Aorta (tissue), 5 donors: ENCODE results near the gene DNAJA4. TPM values are rescaled to one million over a fixed set of nuclear protein-coding genes. Genes with fewer than 3 reads are reported as not detected.

Experiments
- ATAC-seq: fragments of 200-7000 bp; cut with Tn5 transposase; one replicate; pipeline ENCODE4 v1.9.1; 2022; ENCODE audit warnings: moderate library complexity; ENCODE audit not compliant: low FRiP score
- DNase-seq, 2 donors: peaks; one replicate each; pipeline ENCODE4 v3.0.0-alpha.2; 2020
- H3K27ac ChIP-seq, 2 donors: one replicate each; pipeline ENCODE4 v1.5.1; 2013; ENCODE audit warnings: low read length in 2 of 2, mild to moderate bottlenecking in 2 of 2, moderate library complexity in 2 of 2, control low read depth in 1 of 2, inconsistent platforms in 1 of 2, low read depth in 1 of 2
- H3K27me3 ChIP-seq, 2 donors: one replicate each; pipeline ENCODE4 v1.6.1; 2013; ENCODE audit warnings: control low read depth in 1 of 2, low read length in 1 of 2, mild to moderate bottlenecking in 1 of 2, moderate library complexity in 1 of 2; ENCODE audit not compliant: insufficient read depth in 2 of 2, control insufficient read depth in 1 of 2
- H3K36me3 ChIP-seq, 2 donors: one replicate each; pipeline ENCODE4 v1.6.1; 2013; ENCODE audit warnings: control low read depth in 1 of 2, low read length in 1 of 2, mild to moderate bottlenecking in 1 of 2; ENCODE audit not compliant: insufficient read depth in 2 of 2, control insufficient read depth in 1 of 2
- H3K4me1 ChIP-seq, 2 donors: one replicate each; pipeline ENCODE4 v1.6.1; 2013; ENCODE audit warnings: low read length in 2 of 2, control low read depth in 1 of 2, mild to moderate bottlenecking in 1 of 2, moderate library complexity in 1 of 2; ENCODE audit not compliant: insufficient read depth in 2 of 2, control insufficient read depth in 1 of 2
- H3K4me3 ChIP-seq, 2 donors: one replicate each; pipeline ENCODE4 v1.5.1; 2013; ENCODE audit warnings: low read length in 2 of 2, control low read depth in 1 of 2, mild to moderate bottlenecking in 1 of 2
- H3K9me3 ChIP-seq: one replicate; pipeline ENCODE4 v1.6.1; 2013; ENCODE audit warnings: mild to moderate bottlenecking, low read length; ENCODE audit not compliant: control insufficient read depth
- WGBS, 2 donors: extraction: QIAGEN DNeasy Blood & Tissue Kit; methylation state at CpG; one replicate each; pipeline ENCODE4 v1.1.7; 2013; 5-methylcytosine and 5-hydroxymethylcytosine counted together
- intact Hi-C, 2 donors: fragments of 100-400 bp; cut with DNase I; formaldehyde crosslinking; loops; one replicate each; pipeline versions ENCODE4 v1.14.2 to v1.15.0; 2022
- polyA plus RNA-seq, 2 donors: library from polyadenylated mRNA; stranded (reverse); fragments of 200-250 nt; gene quantifications; one replicate each; pipeline ENCODE4 v1.2.3, GENCODE V29; 2013
- total RNA-seq, 2 donors: library from RNA; stranded (reverse); fragmentation: NEBNext Ultra II Directional; extraction: Animal tissue kit (Norgen Biotek cat#: 25700); gene quantifications; one replicate each; pipeline ENCODE4 v1.2.1, GENCODE V29; 2021
- donor health status: healthy with polysubstance abuse.
- donor health status: Bipolar disorder and iron deficiency.
- donor health status: DM: no; HTN: no; CAD: no.
- donor health status: DM: no; HTN: no; CAD: no.
- donor health status: DM: yes; HTN: yes; CAD: no.

DNAJA4 gene
- total and polyA plus RNA-seq, 4 donors = 12.0 to 53.0 (median 18.6) TPM

- WGBS, 2 donors = 51 to 53% methylated on average over 1 of the region's 1 CpG
- Histone ChIP-seq H3K4me1 (no peaks in the 10 kb centered on the region), H3K27ac (no peak overlapping the region), H3K9me3 (no peaks in the 10 kb centered on the region), H3K36me3 (no peaks in the 10 kb centered on the region), H3K27me3 (no peaks in the 10 kb centered on the region), H3K4me3 (no peak overlapping the region)
- intact Hi-C loops = no loop called here
- no peak for DNase-seq
- no peak for ATAC-seq
Measured at GRCh38 chr15:78327466-78327865, 63.1 kb downstream of the DNAJA4 start.

- intact Hi-C loops = no loop called here
- Histone ChIP-seq H3K27ac (no peak overlapping the region), H3K27me3 (no peaks in the 10 kb centered on the region), H3K4me3 (no peak overlapping the region), H3K4me1 (no peaks in the 10 kb centered on the region), H3K36me3 (no peaks in the 10 kb centered on the region), H3K9me3 (peaks cover 2% of the 10 kb centered on the region)
- ATAC-seq (no peak), DNase-seq (no peak)
- 48 to 54% methylated on average over 4 of the region's 4 CpGs for WGBS, 2 donors
Measured at GRCh38 chr15:78329625-78330024, 65.3 kb downstream of the DNAJA4 start.

Other genes starting within 250 kb of the DNAJA4 start
- 100 to 1,000 TPM in 1 of 2 donors, 10 to 100 TPM in 1; 49.0 to 109 TPM for gene TBC1D2B, start 186.9 kb upstream of the DNAJA4 start, total RNA-seq
- 10 to 100 TPM in 1 of 2 donors, 1 to 10 TPM in 1; 9.8 to 57.5 TPM for gene TBC1D2B, start 186.9 kb upstream of the DNAJA4 start, polyA plus RNA-seq
- gene SH2D7, start 172.0 kb upstream of the DNAJA4 start, total RNA-seq = not detected
- 1 to 10 TPM in 1 of 2 donors, not detected in 1; 1.0 TPM for gene SH2D7, start 172.0 kb upstream of the DNAJA4 start, polyA plus RNA-seq
- 1 to 10 TPM; 6.3 to 6.9 TPM for gene CIB2, start 133.1 kb upstream of the DNAJA4 start, total RNA-seq
- gene CIB2, start 133.1 kb upstream of the DNAJA4 start, polyA plus RNA-seq = 1 to 10 TPM; 8.4 to 9.1 TPM
- 10 to 100 TPM; 60.7 to 68.3 TPM for gene IDH3A, start 115.2 kb upstream of the DNAJA4 start, total RNA-seq
- 10 to 100 TPM; 36.7 to 99.3 TPM for gene IDH3A, start 115.2 kb upstream of the DNAJA4 start, polyA plus RNA-seq
- not detected for gene ACSBG1, start 30.0 kb upstream of the DNAJA4 start, total RNA-seq
- gene ACSBG1, start 30.0 kb upstream of the DNAJA4 start, polyA plus RNA-seq = under 1 TPM; 0.18 to 0.25 TPM
- gene SKIC8, start 35.0 kb downstream of the DNAJA4 start, total RNA-seq = 10 to 100 TPM; 41.4 to 48.3 TPM
- gene SKIC8, start 35.0 kb downstream of the DNAJA4 start, polyA plus RNA-seq = 10 to 100 TPM; 61.1 to 65.2 TPM
- gene CRABP1, start 75.8 kb downstream of the DNAJA4 start, total RNA-seq = 1 to 10 TPM in 1 of 2 donors, not detected in 1; 1.9 TPM
- not detected for gene CRABP1, start 75.8 kb downstream of the DNAJA4 start, polyA plus RNA-seq
- gene IREB2, start 173.7 kb downstream of the DNAJA4 start, total RNA-seq = 10 to 100 TPM; 33.9 to 49.4 TPM
- 10 to 100 TPM in 1 of 2 donors, 1 to 10 TPM in 1; 7.9 to 10.1 TPM for gene IREB2, start 173.7 kb downstream of the DNAJA4 start, polyA plus RNA-seq
- gene HYKK, start 243.0 kb downstream of the DNAJA4 start, total RNA-seq = 1 to 10 TPM; 4.5 to 8.0 TPM
- gene HYKK, start 243.0 kb downstream of the DNAJA4 start, polyA plus RNA-seq = 1 to 10 TPM in 1 of 2 donors, under 1 TPM in 1; 0.88 to 8.6 TPM